ENCODE measurements around the gene MPP3. TPM values are rescaled to one million over a fixed set of nuclear protein-coding genes. Genes with fewer than 3 reads are reported as not detected.

The MPP3 gene
- total and polyA plus RNA-seq, 10 of the 15 experiments (the other 5 are each of a cell fraction or from before 2014, with no cell fraction given), result not detected

GRCh38 chr17:43849116-43849515, 16.2 kb upstream of the MPP3 start:
- Histone ChIP-seq H3K27me3 (replicated peaks in 1 of 2; ENCODE audit: control insufficient read depth in 2 of 2, insufficient read depth in 2 of 2, low read length in 1 of 2) (no peaks in the 10 kb centered on the region; a peak in 3 of 4 replicates), H3K4me1 (ENCODE audit: control insufficient read depth, insufficient read depth, low read length) (no peaks in the 10 kb centered on the region), H3K27ac (ENCODE audit: control insufficient read depth, insufficient read depth) (no peak overlapping the region), H4K20me1 (ENCODE audit: control insufficient read depth, insufficient read depth) (no peaks in the 10 kb centered on the region), H3K9ac (ENCODE audit: control insufficient read depth, insufficient read depth, low read length) (no peak overlapping the region), H3K4me3 (no peak overlapping the region), H3K4me2 (ENCODE audit: control insufficient read depth, insufficient read depth) (no peak overlapping the region), H3K36me3 (ENCODE audit: control insufficient read depth in 2 of 2, insufficient read depth in 2 of 2, low read length in 1 of 2) (no peaks in the 10 kb centered on the region), H2AFZ (ENCODE audit: control insufficient read depth, low read depth, low read length) (no peak overlapping the region), H3K79me2 (ENCODE audit: control insufficient read depth, insufficient read depth, low read length) (no peaks in the 10 kb centered on the region), H3K9me3 (replicated peaks; ENCODE audit: control insufficient read depth, insufficient read depth, low read length) (no peaks in the 10 kb centered on the region)
- DNase-seq (ENCODE audit: low read depth, low spot score) (no peak), ATAC-seq (no peak), FAIRE-seq (no peak)
- intact Hi-C loops (cut with micrococcal nuclease; ENCODE audit: unreplicated experiment), result loop anchor here (5.0 kb wide), 1 partner anchor 157 kb away; no protein-coding TSS in a partner anchor
- in situ Hi-C loops (cut with MboI), result no loop called here
- BruUV-seq (replicated peaks), result no TSS peak
- ChIA-PET SMC1A (ENCODE audit: uncharacterized antibody, unreplicated experiment) (no interaction called here), POLR2A (no interaction called here), CTCF (interaction anchor here (1.7 kb wide), 1 partner anchor 9 kb away, joined by 5 read pairs; no protein-coding TSS in a partner anchor), RAD21 (ENCODE audit: unreplicated experiment) (no interaction called here)
- no peak for TF ChIP-seq PBX3 (IDR thresholded peaks at IDR 0.05; ENCODE audit: insufficient replicate concordance, low read depth, low read length)
- TF ChIP-seq ZNF687 (IDR thresholded peaks at IDR 0.05), result no peak
- no peak for TF ChIP-seq MTA2 (IDR thresholded peaks at IDR 0.05; ENCODE audit: low read depth)
- 20% methylated on average over 8 of the region's 8 CpGs for whole genome bisulfite sequencing (ENCODE audit: insufficient coverage, insufficient replicate concordance, low lambda C conversion rate, missing lambda C conversion rate)

Measured in GM12878 (cell line).